NCI-H1092 (cell line): ENCODE data around the gene ARMH3.
"Not testable (repeated sequence)": the region's sequence is repeated elsewhere in the genome, so short reads cannot be mapped to it uniquely, and the experiment has no call there.

Experiments used
- DNase-seq: peaks from one replicate; lab custom pipeline; 2025; lab: John Stamatoyannopoulos, UW

ARMH3 gene, protein sequence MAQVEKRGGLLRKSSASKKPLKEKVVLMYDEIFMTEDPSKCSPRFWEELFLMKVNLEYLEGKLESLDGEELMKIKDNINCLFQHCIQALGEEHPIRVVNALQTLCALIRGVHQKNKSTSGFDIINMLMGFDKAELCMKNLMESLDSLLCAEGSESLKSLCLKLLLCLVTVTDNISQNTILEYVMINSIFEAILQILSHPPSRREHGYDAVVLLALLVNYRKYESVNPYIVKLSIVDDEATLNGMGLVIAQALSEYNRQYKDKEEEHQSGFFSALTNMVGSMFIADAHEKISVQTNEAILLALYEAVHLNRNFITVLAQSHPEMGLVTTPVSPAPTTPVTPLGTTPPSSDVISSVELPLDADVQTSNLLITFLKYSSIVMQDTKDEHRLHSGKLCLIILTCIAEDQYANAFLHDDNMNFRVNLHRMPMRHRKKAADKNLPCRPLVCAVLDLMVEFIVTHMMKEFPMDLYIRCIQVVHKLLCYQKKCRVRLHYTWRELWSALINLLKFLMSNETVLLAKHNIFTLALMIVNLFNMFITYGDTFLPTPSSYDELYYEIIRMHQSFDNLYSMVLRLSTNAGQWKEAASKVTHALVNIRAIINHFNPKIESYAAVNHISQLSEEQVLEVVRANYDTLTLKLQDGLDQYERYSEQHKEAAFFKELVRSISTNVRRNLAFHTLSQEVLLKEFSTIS

DNA sequence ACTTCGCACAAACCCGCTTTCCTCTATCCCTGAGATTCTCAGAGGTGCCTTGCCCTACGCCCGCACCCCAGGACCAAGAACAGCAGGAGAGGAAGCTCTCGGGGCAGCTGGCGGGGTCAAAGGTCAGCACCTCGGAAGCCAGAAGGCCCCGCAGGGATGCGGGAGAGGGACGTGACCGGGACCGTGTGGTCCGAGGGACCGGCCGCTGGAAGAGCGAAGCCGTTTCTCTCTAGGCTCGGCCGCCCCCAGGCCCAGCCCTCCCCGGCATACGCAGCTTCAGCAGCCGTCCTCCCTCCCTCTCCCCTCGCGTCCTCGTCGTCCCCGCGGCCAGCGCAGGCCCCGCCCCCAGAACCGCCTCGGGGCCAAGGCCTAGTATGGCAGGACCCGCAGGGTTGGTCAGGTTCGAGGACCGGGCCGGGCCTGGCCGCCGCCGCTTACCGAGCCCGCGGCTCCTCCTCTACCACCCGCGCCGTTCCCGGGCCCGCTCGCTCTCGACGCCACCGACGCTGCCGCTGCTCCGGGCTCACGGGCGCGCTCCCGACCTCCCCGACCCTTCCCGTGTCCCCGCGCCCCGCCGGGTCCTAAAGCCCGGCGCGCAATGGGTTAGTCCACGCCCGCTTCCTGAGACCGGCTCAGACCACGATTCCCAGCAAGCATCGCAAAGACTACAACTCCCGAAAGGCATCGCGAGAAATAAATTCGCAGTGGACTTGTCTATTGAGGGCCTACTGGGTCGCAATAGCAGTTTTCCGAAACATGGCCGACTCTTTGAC, at the start of gene ARMH3:
Gene ARMH3, minus strand, starts transcription at position 527 of the 773 bp plus-strand sequence. CDS start 16,059 bp downstream, outside the sequence.
- DNase-seq: peak; percentile 90

DNA sequence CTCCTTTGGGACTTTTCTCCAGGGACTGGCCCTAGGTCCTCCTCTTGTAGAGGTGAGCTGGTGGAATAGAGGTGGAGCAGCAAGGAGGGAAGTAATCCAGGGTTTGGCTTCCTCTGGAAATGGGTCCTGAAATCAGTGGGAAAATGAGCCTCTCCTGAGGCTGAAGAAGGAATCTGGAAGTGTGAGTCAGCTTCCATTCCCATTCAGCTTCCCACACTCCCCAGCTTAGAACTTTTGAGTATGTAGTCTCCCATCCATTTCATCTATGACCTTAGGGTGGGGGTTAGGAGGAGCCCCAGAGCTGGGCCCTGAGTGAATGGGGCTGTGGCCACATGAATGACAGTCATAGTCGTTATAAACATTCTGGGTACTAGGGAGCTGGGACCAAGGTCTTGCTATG, 46.4 kb upstream of the ARMH3 start:
- DNase-seq: no peak

DNA sequence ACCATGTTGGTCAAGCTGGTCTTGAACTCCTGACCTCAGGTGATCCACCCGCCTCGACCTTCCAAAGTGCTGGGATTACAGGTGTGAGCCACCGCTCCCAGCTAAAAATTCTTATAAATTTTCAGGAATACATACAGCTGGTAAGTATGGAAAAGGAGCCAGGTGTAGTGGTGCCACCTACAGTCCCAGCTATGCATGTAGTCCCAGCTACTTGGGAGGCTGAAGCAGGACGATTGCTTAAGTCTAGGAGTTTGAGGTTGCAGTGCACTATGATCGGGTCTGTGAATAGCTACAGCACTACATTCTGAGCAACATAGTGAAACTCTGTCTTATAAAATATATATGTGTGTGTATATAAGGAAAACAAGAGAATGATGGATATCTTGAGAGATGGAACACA, 45.2 kb upstream of the ARMH3 start:
- no peak for DNase-seq

DNA sequence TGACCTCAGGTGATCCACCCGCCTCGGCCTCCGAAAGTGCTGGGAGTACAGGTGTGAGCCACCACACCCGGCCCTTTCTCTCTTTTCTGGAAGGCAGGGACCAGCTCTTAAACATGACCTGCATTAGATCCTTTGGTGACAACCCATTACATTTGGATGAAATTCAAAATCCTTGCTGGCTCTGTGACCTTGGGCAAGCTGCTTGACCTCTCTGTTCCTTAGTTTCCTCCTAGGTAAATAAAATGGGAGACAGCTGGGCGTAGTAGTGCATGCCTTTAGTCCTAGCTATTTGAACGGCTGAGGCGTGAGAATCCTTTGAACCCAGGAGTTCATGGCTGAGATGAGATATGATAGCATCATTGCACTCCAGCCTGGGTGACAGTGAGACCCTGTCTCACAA, 40.5 kb upstream of the ARMH3 start:
- DNase-seq: no peak

DNA sequence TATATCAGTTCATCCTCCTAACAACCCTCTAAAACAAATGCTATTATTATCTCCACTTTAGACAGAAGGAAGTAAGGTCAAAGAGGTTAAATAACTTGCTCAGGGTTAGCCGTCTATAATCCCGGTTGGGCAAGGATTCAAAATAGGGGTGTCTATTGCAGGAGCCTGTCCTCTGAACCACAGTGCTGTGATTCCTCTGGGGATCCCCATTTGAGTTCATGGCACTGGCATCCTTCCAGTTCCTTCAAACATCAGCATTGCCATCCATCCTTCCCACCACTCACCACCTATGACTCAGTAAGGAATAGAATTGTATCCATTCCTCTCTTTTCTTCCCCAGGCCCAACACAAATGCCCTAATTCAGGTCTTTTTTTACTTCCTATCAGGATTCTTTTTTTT, 34.8 kb upstream of the ARMH3 start:
- no peak for DNase-seq

DNA sequence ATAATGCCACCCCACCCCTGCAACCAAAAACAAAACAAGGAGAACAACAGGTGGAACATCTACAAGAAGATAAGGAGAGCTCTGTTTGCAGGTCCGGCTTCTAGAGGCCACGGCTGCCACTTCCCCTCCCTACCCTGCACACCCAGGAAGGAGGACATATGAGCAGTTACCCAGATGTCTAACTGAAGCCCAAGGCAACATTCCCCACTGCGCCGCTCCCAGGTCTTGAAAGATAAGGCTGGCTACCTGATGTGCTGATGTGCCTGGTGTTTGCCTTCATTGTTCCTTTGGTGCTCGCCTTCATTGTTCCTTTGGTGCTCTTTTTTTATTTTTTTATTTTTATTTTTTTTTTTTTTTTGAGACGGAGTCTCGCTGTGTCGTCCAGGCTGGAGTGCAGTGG, 30.2 kb upstream of the ARMH3 start:
- DNase-seq: no peak

DNA sequence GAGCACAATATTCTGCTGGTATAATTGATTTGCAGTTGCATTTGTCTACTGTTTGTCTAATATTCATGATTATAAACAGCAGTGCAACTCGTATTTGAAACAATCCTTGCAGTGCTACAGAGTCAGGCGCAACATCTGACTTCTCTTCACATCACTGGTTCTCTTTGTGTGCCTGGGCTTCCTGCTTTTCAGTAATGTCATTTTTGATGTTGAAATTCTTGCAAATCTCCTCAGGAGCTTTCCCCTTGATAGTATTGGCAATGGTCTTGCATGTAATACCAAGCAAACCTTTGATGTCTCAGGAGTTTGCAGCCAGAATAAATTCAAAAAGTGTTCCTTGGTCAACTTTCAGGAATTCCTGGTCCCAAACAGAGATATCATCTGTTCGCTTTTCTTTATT, 29.4 kb upstream of the ARMH3 start:
- no peak for DNase-seq

DNA sequence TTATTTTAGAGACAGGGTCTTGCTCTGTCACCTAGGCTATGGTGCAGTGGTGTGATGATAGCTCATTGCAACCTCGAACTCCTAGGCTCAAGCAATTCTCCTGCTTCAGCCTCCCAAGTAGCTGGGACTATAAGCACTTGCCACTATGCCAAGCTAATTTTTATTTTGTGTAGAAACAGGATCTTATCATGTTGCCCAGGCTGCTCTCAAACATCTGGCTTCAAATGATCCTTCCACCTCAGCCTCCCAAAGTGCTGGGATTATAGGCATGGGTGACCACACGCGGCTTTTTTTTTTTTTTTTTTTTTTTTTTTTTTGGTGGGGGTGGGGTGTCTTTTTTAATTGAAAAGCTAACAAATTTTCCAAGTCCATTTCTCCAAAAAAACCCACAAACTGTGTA, 27.6 kb upstream of the ARMH3 start:
- no peak for DNase-seq

DNA sequence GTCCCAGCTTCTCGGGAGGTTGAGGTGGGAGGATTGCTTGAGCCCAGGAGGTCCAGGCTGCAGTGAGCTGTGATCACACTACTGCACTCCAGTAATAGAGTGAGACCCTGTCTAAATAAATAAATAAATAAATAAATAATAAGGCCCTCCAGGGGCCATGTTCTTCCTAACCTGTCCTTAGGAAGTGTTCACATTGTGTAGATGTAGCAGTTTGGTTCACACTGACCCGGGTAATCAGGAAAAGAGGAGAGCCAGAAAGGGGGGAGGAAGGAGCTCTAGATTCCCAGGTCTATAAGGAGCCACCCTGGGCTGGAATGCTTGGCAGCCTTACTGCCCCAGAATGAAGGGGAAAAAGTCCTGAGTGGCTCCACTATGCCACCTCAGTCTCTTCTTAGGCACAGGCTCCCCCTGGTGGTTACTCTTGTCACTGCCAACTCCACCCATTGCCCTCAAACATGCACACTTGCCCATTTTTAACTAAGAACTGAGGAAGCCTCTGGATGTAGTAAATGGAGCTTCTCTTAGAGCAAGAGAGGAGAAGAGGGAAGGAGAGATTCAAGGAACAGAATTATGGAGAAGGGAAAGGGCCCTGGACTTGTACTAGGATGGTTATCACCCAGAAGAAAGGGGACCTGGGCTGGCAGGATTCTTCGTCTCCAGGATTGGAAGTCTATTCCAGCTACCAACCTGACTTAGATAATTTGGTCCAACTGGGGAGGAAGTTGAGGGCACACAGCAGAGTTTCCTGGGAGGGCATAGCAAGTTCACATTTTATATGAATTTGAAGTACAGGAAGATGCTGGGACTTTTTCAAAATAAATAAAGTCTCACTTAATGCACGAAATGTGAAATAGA, 16.9 kb upstream of the ARMH3 start:
- peak; percentile 25 for DNase-seq

DNA sequence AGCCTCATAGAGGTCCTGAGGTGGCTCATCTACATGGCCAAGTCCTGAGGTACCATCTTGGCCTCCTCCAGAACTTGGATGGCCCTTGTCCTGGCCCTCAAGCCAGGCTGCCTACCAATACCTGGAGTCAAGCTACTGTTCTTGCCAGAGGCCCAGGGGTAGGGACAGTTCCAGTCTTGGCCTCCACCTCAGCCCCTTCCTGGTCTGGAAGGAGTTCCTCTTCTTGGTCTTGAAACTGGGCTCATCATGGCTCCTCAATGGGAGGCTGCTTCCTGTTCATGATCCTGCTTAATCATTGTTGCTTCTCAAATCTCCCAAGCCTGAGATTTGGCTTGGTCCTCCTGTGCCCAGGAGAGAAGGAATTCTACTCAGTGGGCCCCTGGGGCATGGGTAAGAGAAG, 13.1 kb upstream of the ARMH3 start:
- no peak for DNase-seq

DNA sequence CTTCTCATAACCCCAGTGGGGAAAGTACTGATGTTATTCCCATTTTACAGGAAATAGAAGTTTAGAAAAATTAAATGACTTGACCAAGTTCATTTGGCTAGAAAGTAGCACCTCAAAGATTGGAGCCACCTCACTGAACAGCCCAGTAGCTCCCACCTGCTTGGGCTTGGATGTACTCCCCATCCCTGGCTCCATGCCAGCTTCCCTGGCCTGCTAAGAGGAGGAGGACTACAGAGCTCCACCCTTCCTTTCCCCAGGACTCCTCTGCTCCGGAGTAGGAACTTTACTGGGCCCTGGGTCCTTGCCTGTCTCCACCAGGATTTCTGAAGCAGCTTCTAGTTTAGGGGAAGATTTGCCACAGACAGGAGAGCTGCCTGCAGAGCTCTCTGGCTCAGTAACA, 12.2 kb upstream of the ARMH3 start:
- peak; percentile 26 for DNase-seq

DNA sequence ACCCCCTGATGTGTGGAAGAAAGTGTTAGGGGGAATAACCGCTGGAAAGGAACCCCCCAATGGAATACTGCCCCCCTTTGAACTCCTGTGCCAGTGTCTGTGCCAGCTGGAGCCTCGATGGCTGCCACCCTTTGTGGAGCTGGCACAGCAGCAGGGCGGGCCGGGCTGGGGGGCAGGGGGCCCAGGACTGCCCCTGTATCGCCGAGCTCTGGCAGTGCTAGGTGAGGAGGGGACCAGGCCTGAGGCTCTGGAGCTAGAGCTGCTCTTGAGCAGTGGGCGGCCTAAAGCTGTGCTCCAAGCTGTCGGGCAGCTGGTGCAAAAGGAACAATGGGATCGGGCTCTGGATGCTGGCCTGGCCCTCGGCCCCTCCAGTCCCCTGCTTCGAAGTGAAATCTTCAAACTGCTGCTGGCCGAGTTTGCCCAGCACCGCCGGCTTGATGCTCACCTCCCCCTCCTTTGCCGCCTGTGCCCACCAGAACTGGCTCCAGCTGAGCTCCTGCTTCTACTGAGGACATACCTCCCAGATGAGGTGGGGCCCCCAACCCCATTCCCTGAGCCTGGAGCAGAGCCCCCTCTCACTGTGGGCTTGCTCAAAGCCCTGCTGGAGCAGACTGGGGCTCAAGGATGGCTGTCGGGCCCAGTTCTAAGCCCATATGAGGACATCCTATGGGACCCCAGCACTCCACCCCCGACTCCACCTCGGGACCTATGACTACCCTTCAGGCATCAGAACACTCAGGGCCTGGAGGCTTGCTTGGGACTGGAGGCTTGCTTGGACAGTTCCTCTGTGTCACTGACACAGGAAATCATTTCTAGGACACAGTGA, 11.3 kb upstream of the ARMH3 start:
- DNase-seq: no peak

DNA sequence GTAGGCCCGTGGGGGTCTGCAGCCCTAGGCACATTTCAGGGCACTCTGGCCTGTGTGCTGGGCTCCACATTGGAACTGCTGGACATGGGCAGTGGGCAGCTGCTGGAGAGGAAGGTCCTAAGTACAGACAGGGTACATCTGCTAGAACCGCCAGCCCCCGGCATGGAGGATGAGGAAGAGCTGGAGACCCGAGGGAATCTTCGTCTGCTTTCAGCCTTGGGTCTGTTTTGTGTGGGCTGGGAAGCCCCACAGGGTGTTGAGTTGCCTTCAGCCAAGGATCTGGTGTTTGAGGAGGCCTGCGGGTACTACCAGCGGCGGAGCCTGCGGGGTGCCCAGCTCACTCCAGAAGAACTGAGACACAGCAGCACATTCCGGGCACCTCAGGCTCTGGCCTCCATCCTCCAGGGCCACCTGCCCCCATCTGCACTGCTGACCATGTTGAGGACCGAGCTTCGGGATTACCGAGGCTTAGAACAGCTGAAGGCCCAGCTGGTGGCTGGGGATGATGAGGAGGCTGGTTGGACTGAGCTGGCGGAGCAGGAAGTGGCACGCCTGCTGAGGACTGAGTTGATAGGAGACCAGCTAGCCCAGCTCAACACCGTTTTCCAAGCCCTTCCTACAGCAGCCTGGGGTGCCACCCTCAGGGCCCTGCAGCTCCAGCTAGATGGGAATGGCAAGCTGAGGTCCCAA, 10.6 kb upstream of the ARMH3 start:
- DNase-seq: no peak

DNA sequence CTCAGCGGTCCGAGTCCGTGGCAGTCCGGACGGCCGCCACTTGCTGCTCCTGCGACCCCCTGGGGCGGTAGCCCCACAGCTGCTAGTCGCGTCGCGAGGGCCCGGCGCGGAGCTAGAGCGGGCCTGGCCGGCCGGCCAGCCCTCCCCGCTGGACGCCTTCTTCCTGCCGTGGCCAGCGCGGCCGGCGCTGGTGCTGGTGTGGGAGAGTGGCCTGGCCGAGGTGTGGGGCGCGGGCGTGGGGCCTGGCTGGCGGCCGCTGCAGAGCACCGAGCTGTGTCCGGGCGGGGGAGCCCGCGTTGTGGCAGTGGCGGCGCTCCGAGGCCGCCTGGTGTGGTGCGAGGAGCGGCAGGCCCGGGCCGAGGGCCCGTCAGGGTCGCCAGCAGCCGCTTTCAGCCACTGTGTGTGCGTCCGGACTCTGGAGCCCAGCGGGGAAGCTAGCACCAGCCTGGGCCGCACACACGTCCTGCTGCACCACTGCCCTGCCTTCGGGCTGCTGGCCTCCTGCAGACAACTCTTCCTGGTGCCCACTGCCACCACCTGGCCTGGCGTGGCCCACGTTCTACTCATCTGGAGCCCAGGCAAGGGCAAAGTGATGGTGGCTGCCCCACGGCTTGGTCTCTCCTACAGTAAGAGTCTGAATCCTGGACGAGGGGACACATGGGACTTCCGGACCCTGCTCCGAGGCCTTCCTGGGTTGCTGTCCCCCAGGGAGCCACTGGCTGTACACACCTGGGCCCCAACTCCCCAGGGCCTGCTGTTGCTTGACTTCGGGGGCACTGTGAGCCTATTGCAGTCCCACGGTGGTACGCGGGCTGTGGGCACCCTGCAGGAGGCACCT, 9.8 kb upstream of the ARMH3 start:
- DNase-seq: no peak

DNA sequence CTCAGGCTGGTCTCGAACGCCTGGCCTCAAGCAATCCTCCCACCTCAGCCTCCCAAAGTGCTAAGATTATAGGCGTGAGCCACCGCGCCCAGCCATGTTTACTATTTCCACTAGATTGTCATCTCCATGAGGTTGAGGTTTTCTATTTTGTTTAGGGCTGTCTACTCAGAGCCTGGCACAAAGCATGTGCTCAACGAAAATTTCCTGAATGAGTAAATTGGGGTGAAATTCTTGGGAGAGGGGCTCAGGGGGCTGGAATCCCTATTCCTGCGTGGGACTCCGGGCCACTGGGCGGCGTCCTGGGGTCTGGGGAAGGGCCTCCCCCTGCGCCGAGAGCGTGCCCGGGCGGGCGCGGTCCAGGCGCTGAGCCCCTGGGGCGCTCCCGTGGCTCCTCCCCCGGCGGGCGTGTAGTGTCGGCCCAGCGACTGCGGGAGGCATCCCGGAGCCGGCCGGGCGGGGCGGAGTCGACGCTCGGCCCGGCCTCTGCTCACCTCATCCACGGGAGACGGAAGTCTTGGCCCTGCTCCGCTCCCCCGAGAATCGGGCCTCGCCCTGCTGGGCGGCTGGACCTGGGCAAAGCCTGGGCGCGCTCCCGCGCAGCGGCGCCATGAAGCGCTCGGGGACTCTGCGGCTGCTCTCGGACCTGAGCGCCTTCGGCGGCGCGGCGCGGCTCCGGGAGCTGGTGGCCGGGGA, 9.0 kb upstream of the ARMH3 start, which contains the start of gene HPS6:
Gene HPS6, plus strand, starts transcription at position 482 of the 693 bp plus-strand sequence. Its CDS starts 126 bp downstream, at position 608.
- DNase-seq: peak; percentile 57

DNA sequence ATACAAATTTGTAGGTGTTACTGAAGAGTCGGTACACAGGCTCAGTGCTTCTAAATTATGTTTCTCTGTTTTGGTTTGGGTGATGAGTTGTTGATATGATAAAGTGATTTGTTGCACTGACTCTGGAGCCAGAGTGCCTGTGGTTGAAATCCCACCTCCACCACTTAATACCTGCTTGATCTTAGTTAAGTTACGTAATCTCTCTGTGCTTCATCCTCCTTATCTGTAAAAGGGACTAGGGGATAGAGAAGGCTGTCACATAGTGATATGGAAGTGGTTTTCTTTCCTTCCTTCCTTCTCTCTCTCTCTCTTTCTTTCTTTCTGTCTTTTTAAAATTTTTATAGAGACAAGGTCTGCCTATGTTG, 8.5 kb upstream of the ARMH3 start:
- DNase-seq: no peak

DNA sequence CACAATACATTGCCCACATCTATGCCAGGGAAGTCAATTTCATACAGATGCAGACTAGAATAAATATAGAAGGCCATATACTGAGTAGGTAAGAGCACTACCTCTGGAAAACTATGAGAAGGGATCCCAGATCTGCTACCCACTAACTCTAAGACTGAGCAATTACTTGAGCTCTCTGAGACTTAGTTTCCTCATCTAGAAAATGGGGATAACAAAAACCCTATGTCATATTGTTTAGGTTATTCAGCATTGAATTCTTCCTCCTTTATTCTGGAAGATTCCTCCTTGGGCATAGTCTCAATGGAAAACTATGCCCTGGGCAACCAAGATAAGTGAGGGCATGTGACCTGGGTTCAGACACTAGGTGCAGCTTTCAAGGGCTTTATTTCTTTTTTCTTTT, 4.0 kb upstream of the ARMH3 start:
- no peak for DNase-seq

DNA sequence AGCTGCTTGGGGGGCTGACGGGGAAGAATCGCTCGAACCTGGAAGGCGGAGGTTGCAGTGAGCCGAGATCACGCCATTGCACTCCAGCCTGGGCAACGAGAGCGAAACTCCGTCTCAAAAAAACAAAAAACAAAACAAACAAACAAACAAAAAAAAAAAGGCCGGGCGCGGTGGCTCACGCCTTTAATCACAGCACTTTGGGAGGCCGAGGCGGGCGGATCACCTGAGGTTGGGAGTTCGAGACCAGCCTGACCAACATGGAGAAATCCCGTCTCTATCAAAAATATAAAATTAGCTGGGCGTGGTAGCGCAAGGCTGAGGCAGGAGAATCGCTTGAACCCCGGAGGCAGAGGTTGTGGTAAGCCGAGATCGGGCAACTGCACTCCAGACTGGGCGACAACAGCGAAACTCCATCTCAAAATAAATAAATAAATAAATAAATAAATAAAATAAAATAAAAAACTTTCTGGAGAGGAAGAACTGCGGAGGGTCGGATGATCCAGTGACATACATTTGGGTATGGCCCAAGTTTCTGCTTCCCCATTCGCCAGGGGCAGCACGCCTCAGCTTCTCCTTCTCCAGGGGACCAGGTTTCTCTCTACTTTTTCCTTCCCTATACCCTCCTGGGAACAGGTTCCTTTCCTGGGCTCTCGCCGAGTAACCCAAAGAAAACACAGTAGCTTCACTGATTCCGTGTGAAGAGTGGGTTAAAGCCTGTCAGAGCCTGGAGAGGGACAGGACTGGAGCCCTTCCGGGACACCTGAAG, 909 bp downstream of the ARMH3 start:
- DNase-seq: not testable (repeated sequence)
